Mesenteric fat pad (tissue), 1 donor: ENCODE measurements around the gene TSG101. TPM values are rescaled to one million over a fixed set of nuclear protein-coding genes. Genes with fewer than 3 reads are reported as not detected.

Experiments used
- total RNA-seq: library from RNA; stranded (reverse); fragmentation: NEBNext Ultra II Directional; extraction: Animal tissue kit (Norgen Biotek cat#: 25700); gene quantifications from one replicate; pipeline ENCODE4 v1.2.1, GENCODE V29; 2021
- donor health status: DM: yes; HTN: yes; CAD: no.

The TSG101 gene
- total RNA-seq, 1 donor from 2014 or later = 46.9 TPM

Other genes with a start within 250 kb of the TSG101 start
- 26.4 TPM for gene HPS5, start 204.8 kb downstream of the TSG101 start, total RNA-seq
- 43.5 TPM for gene GTF2H1, start 204.4 kb downstream of the TSG101 start, total RNA-seq
- gene LDHA, start 132.4 kb downstream of the TSG101 start, total RNA-seq = 957 TPM
- not detected for gene LDHC, start 114.6 kb downstream of the TSG101 start, total RNA-seq
- not detected for gene LDHAL6A, start 71.1 kb downstream of the TSG101 start, total RNA-seq
- 29.0 TPM for gene UEVLD, start 61.8 kb upstream of the TSG101 start, total RNA-seq
- gene MISFA, start 72.8 kb upstream of the TSG101 start, total RNA-seq = 3.7 TPM
- gene SPTY2D1, start 107.4 kb upstream of the TSG101 start, total RNA-seq = 17.1 TPM
- 6.1 TPM for gene TMEM86A, start 171.8 kb upstream of the TSG101 start, total RNA-seq
- gene IGSF22, start 199.2 kb upstream of the TSG101 start, total RNA-seq = 1.00 TPM